Left kidney (tissue), 2 donors: ENCODE measurements around the gene MLXIPL. TPM values are rescaled to one million over a fixed set of nuclear protein-coding genes. Genes with fewer than 3 reads are reported as not detected.

Experiments used
- DNase-seq: peaks from one replicate; pipeline ENCODE4 v3.0.0-alpha.2; 2013
- polyA plus RNA-seq: library from polyadenylated mRNA; unstranded; fragments of 120-200 nt; gene quantifications from one replicate; pipeline ENCODE4 v1.2.1, GENCODE V29; 2013; ENCODE audit not compliant: insufficient read length

The MLXIPL gene
- polyA plus RNA-seq, 1 donor, result 4.8 TPM

DNA sequence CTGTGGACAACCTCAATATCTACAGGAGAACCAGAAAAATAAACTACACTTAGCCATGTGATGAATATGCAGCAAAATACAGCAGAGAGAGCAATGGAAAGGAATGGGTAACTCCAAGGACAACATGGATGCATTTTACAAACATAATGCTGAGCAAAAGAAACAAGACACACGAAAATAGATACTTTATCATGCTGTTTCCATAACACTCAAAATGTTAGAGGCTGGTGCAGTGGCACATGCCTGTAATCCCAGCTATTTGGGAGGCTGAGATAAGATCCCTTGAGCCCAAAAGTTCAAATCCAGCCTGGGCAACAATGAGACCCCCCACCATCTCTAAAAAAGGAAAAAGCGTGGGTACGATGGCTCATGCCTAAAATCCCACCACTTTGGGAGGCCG lies 75.1 kb downstream of the MLXIPL start:
- no peak for DNase-seq

DNA sequence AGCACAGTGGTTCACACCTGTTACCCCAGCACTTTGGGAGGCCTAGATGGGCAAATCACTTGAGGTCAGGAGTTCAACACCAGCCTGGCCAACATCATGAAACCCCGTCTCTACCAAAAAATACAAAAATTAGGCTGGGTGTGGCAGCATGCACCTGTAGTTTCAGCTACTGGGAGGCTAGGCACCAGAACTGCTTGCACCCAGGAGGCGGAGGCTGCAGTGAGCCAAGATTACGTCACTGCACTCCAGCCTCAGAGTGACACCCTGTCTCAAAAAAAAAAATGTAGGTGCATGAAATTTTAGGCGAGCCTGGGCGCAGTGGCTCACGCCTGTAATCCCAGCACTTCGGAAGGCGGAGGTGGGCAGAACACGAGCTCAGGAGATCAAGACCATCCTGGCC lies 76.5 kb downstream of the MLXIPL start:
- no peak for DNase-seq

DNA sequence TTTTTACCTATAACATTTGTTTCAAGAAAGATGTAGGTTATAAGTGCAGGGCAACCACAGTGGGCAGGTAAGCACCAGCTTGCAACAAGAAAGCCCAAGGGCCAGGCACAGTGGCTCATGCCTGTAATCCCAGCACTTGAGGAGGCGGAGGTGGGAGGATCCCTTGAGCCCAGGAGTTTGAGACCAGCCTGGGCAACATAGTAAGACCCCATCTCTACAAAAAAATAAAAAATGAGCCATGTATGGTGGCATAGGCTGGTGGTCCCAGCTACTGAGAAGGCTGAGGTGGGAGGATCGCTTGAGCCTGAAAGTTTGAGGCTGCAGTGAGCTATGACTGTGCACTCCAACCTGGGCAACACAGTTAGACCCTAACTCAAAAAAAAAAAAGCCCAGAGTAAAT lies 79.6 kb downstream of the MLXIPL start:
- no peak for DNase-seq

Other genes starting within 250 kb of the MLXIPL start
- gene FZD9, start 190.7 kb downstream of the MLXIPL start, polyA plus RNA-seq, result 0.28 TPM
- gene BAZ1B, start 102.2 kb downstream of the MLXIPL start, polyA plus RNA-seq, result 85.9 TPM
- gene BCL7B, start 66.8 kb downstream of the MLXIPL start, polyA plus RNA-seq, result 40.5 TPM
- 39.0 TPM for gene TBL2, start 45.9 kb downstream of the MLXIPL start, polyA plus RNA-seq
- gene VPS37D, start 43.3 kb upstream of the MLXIPL start, polyA plus RNA-seq, result 9.4 TPM
- gene DNAJC30, start 58.9 kb upstream of the MLXIPL start, polyA plus RNA-seq, result 9.5 TPM
- gene BUD23, start 59.1 kb upstream of the MLXIPL start, polyA plus RNA-seq, result 96.6 TPM
- gene STX1A, start 95.1 kb upstream of the MLXIPL start, polyA plus RNA-seq, result 8.0 TPM
- 26.9 TPM for gene ABHD11, start 114.3 kb upstream of the MLXIPL start, polyA plus RNA-seq
- gene CLDN3, start 145.7 kb upstream of the MLXIPL start, polyA plus RNA-seq, result 21.7 TPM
- 56.5 TPM for gene CLDN4, start 206.5 kb upstream of the MLXIPL start, polyA plus RNA-seq
- gene METTL27, start 218.0 kb upstream of the MLXIPL start, polyA plus RNA-seq, result 5.1 TPM
- gene TMEM270, start 236.6 kb upstream of the MLXIPL start, polyA plus RNA-seq, result 0.27 TPM